Non-pigmented ciliary epithelial cell (primary cell): Measurements from ENCODE around the gene GPR119.
"Not testable (repeated sequence)": the region's sequence is repeated elsewhere in the genome, so short reads cannot be mapped to it uniquely, and the experiment has no call there.

Source experiments
- DNase-seq: peaks from one replicate; pipeline ENCODE4 v3.0.0-alpha.2; 2010; ENCODE audit warnings: low read depth

The GPR119 gene

GRCh38 chrX:130339408-130340222, 45.9 kb downstream of the GPR119 start, which contains the start of gene SLC25A14:
TSS of gene SLC25A14 (plus strand) at chrX:130339919. CDS start at chrX:130340279, 360 bp downstream.
- DNase-seq, result no peak

- DNase-seq, result not testable (repeated sequence)
Observed at GRCh38 chrX:130338869-130339268, 46.6 kb downstream of the GPR119 start.

- no peak for DNase-seq
Observed at GRCh38 chrX:130336531-130336930, 48.9 kb downstream of the GPR119 start.
